Activated naive CD4-positive, alpha-beta T cell treated with anti-CD3 and anti-CD28 coated beads for 36 hours (primary cell): Measurements from ENCODE around the gene BTBD9. TPM values are rescaled to one million over a fixed set of nuclear protein-coding genes. Genes with fewer than 3 reads are reported as not detected.

ENCODE experiments used
- CTCF ChIA-PET: fragments of 350-600 bp; sonication (Branson Sonifier 250); formaldehyde crosslinking; loops from one replicate; lab custom pipeline; 2021; ENCODE audit warnings: antibody characterized with exemption; lab: Charles Lee
- DNase-seq: peaks from one replicate; pipeline ENCODE4 v3.0.0-alpha.2; 2020
- H3K27ac Mint-ChIP-seq: one replicate; pipeline ENCODE4 v1.8.0; 2021; ENCODE audit warnings: mild to moderate bottlenecking, mixed read lengths
- H3K27me3 Mint-ChIP-seq: one replicate; pipeline ENCODE4 v1.8.0; 2021; ENCODE audit warnings: low read depth, mixed read lengths
- H3K36me3 Mint-ChIP-seq: one replicate; pipeline ENCODE4 v1.8.0; 2021; ENCODE audit warnings: low read depth, mixed read lengths
- H3K4me1 Mint-ChIP-seq: one replicate; pipeline ENCODE4 v1.8.0; 2021; ENCODE audit warnings: low read depth, mixed read lengths
- H3K4me3 Mint-ChIP-seq: one replicate; pipeline ENCODE4 v1.8.0; 2021; ENCODE audit warnings: mild to moderate bottlenecking, moderate library complexity, mixed read lengths
- H3K9me3 Mint-ChIP-seq: one replicate; pipeline ENCODE4 v1.8.0; 2021; ENCODE audit warnings: mixed read lengths
- intact Hi-C: fragments of 100-400 bp; cut with micrococcal nuclease; formaldehyde crosslinking; loops from one replicate; pipeline ENCODE4 v1.15.1; 2023
- total RNA-seq, 2 experiments: library from RNA; stranded (reverse); gene quantifications; one replicate each; pipeline ENCODE4 v1.2.3, GENCODE V29; 2021

The BTBD9 gene
- total RNA-seq, 2 experiments from 2014 or later, result 9.5 to 11.1 TPM

GRCh38 chr6:38171997-38172738, 467.6 kb downstream of the BTBD9 start:
- Mint-ChIP-seq H3K9me3 (no peaks in the 10 kb centered on the region), H3K4me1 (peaks cover 3% of the 10 kb centered on the region), H3K27ac (no peak overlapping the region), H3K36me3 (peaks cover 2% of the 10 kb centered on the region), H3K27me3 (no peaks in the 10 kb centered on the region), H3K4me3 (no peak overlapping the region)
- no peak for DNase-seq
- intact Hi-C loops, result no loop called here
- CTCF ChIA-PET, result no interaction called here

- Mint-ChIP-seq H3K36me3 (peaks cover 2% of the 10 kb centered on the region), H3K27ac (no peak overlapping the region), H3K27me3 (no peaks in the 10 kb centered on the region), H3K4me3 (no peak overlapping the region), H3K4me1 (peaks cover 3% of the 10 kb centered on the region), H3K9me3 (no peaks in the 10 kb centered on the region)
- CTCF ChIA-PET, result no interaction called here
- intact Hi-C loops, result no loop called here
- no peak for DNase-seq
Measured at GRCh38 chr6:38170666-38171355, 468.9 kb downstream of the BTBD9 start.

DNA sequence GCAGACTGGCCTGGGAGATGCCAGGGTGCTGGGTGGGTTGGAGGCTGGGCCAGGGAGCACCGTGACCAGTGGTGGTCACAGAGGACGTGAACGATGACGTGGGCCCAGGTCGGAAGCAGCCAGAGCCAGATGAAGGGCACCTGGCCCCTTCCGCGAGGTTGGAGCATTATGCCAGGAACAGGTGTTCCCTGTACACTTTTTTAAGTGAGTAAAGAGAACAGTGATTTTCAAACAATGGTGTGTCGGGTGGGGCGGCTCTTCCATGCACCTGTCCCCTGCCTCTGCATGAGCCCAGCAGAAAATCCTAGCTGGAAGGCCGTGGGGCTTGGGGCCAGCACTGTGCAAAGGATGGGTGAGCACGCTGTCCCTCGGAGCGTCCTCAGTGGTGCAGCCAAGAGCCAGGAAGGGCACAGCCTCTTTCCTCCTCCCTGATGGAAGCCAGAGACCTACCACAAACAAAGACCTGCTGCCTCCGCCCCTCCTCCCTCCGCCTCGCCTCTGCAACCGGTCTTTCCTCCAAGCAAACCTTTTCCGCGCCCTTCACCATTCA, 469.7 kb downstream of the BTBD9 start:
- DNase-seq, result no peak
- CTCF ChIA-PET, result no interaction called here
- H3K4me3 Mint-ChIP-seq, result no peak overlapping the region
- intact Hi-C loops, result no loop called here
- no peaks in the 10 kb centered on the region for H3K9me3 Mint-ChIP-seq
- H3K27me3 Mint-ChIP-seq, result no peaks in the 10 kb centered on the region
- H3K4me1 Mint-ChIP-seq, result peaks cover 3% of the 10 kb centered on the region
- H3K36me3 Mint-ChIP-seq, result peaks cover 2% of the 10 kb centered on the region
- no peak overlapping the region for H3K27ac Mint-ChIP-seq

- intact Hi-C loops, result no loop called here
- peaks cover 2% of the 10 kb centered on the region for H3K36me3 Mint-ChIP-seq
- H3K27ac Mint-ChIP-seq, result no peak overlapping the region
- H3K4me1 Mint-ChIP-seq, result peaks cover 3% of the 10 kb centered on the region
- no peak for DNase-seq
- H3K4me3 Mint-ChIP-seq, result no peak overlapping the region
- no peaks in the 10 kb centered on the region for H3K27me3 Mint-ChIP-seq
- CTCF ChIA-PET, result no interaction called here
- no peaks in the 10 kb centered on the region for H3K9me3 Mint-ChIP-seq
Measured at GRCh38 chr6:38169221-38169976, 470.3 kb downstream of the BTBD9 start.

- no peaks in the 10 kb centered on the region for H3K27me3 Mint-ChIP-seq
- no peaks in the 10 kb centered on the region for H3K9me3 Mint-ChIP-seq
- H3K4me1 Mint-ChIP-seq, result peaks cover 3% of the 10 kb centered on the region
- H3K27ac Mint-ChIP-seq, result no peak overlapping the region
- intact Hi-C loops, result no loop called here
- no peak overlapping the region for H3K4me3 Mint-ChIP-seq
- CTCF ChIA-PET, result no interaction called here
- no peak for DNase-seq
- H3K36me3 Mint-ChIP-seq, result peaks cover 2% of the 10 kb centered on the region
Measured at GRCh38 chr6:38168699-38169098, 471.0 kb downstream of the BTBD9 start.

DNA sequence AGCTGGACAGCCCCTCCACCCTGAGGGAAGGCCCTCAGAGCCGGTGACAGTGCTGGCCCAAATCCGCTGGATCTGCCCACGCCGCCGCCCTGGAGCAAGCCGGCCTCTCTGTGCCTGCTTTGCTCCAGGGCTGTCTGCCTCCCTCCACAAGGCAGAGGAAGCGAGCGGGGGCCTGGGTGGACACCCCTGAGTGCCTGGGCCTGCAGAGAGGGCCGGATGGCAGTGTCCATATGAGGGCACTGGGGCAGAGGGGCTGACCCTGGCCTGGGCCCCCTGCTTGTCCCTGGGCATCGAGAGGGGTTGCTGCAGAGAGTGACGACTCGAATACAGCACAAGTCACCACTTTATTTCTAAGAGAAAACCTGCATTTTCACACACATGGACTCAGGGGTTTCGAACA, 471.6 kb downstream of the BTBD9 start:
- Mint-ChIP-seq H3K4me1 (no peaks in the 10 kb centered on the region), H3K27me3 (no peaks in the 10 kb centered on the region), H3K36me3 (no peaks in the 10 kb centered on the region), H3K27ac (no peak overlapping the region), H3K4me3 (no peak overlapping the region), H3K9me3 (no peaks in the 10 kb centered on the region)
- CTCF ChIA-PET, result no interaction called here
- intact Hi-C loops, result no loop called here
- no peak for DNase-seq

DNA sequence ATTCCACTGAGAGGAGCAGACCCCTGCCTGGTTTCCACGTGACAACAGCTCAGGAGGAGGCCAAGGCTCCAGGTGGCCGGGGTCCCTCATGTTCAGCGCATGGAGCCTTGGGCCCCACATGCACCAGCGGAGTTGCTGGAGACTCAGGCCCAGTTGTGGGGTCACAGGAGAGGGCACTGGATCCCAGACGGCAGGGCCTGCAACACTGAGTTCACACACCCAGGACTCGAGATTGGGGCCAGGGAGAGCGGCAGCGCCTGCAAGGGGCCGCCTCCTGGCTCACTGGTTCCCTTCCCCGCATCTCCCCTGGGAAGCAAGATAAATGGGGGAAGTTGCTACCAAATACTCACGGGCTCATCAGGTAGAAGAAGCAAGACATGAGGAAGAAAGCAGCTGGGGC, 472.1 kb downstream of the BTBD9 start:
- H3K36me3 Mint-ChIP-seq, result no peaks in the 10 kb centered on the region

GRCh38 chr6:38166411-38167240, 473.1 kb downstream of the BTBD9 start:
- intact Hi-C loops, result no loop called here

More for the DNA sequence above, 472.1 kb downstream of the BTBD9 start:
- no peaks in the 10 kb centered on the region for H3K9me3 Mint-ChIP-seq
- no peaks in the 10 kb centered on the region for H3K27me3 Mint-ChIP-seq
- H3K27ac Mint-ChIP-seq, result no peak overlapping the region
- CTCF ChIA-PET, result no interaction called here
- H3K4me3 Mint-ChIP-seq, result no peak overlapping the region
- no peak for DNase-seq
- intact Hi-C loops, result no loop called here
- no peaks in the 10 kb centered on the region for H3K4me1 Mint-ChIP-seq

GRCh38 chr6:38164671-38165108, 475.0 kb downstream of the BTBD9 start:
- Mint-ChIP-seq H3K9me3 (no peaks in the 10 kb centered on the region), H3K27me3 (no peaks in the 10 kb centered on the region), H3K36me3 (peaks cover 5% of the 10 kb centered on the region), H3K4me1 (no peaks in the 10 kb centered on the region), H3K27ac (no peak overlapping the region), H3K4me3 (no peak overlapping the region)
- CTCF ChIA-PET, result no interaction called here
- intact Hi-C loops, result no loop called here
- no peak for DNase-seq

More at GRCh38 chr6:38166411-38167240, 473.1 kb downstream of the BTBD9 start:
- Mint-ChIP-seq H3K4me3 (no peak overlapping the region), H3K9me3 (no peaks in the 10 kb centered on the region), H3K36me3 (no peaks in the 10 kb centered on the region), H3K4me1 (no peaks in the 10 kb centered on the region), H3K27ac (no peak overlapping the region), H3K27me3 (no peaks in the 10 kb centered on the region)
- CTCF ChIA-PET, result no interaction called here
- no peak for DNase-seq

DNA sequence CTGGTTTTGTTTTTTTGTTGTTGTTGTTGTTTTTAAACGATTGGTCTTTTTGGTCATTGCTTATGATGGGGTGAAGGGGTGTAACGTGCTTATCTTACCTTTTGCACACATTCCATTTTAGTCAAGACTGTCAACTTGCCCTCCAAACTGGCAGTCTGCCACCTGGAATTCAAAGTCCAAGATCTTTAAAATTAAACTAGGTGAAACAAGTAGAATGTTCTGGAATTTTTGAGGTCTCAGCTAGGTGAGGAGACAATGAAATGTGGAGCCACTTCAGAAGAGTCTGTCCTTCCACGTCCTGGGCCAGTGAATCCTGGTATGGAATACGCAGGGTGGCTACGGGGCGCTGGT, 475.6 kb downstream of the BTBD9 start:
- H3K9me3 Mint-ChIP-seq, result no peaks in the 10 kb centered on the region
- H3K27ac Mint-ChIP-seq, result no peak overlapping the region
- no peaks in the 10 kb centered on the region for H3K4me1 Mint-ChIP-seq
- CTCF ChIA-PET, result no interaction called here
- H3K27me3 Mint-ChIP-seq, result no peaks in the 10 kb centered on the region
- H3K4me3 Mint-ChIP-seq, result no peak overlapping the region
- intact Hi-C loops, result no loop called here
- H3K36me3 Mint-ChIP-seq, result peaks cover 7% of the 10 kb centered on the region
- DNase-seq, result no peak

GRCh38 chr6:38163186-38164130, 476.3 kb downstream of the BTBD9 start:
- Mint-ChIP-seq H3K27ac (no peak overlapping the region), H3K4me3 (no peak overlapping the region)
- CTCF ChIA-PET, result no interaction called here

More at GRCh38 chr6:38163186-38164130, 476.3 kb downstream of the BTBD9 start:
- no peak for DNase-seq
- H3K27me3 Mint-ChIP-seq, result no peaks in the 10 kb centered on the region
- intact Hi-C loops, result no loop called here
- H3K9me3 Mint-ChIP-seq, result peaks cover 3% of the 10 kb centered on the region
- peaks cover 9% of the 10 kb centered on the region for H3K36me3 Mint-ChIP-seq
- H3K4me1 Mint-ChIP-seq, result no peaks in the 10 kb centered on the region
